CD14-positive monocyte (primary cell): ENCODE results near the gene SYMPK. TPM values are rescaled to one million over a fixed set of nuclear protein-coding genes. Genes with fewer than 3 reads are reported as not detected.

Source experiments
- DNase-seq, 3 donors: peaks; one replicate each; pipeline ENCODE4 v3.0.0-alpha.2; 2011 to 2022
- H2AFZ ChIP-seq: 2 replicates; pipeline ENCODE4 v1.6.0; 2012; ENCODE audit warnings: mild to moderate bottlenecking, low read depth, low read length, inconsistent platforms; ENCODE audit not compliant: insufficient read depth, poor library complexity, severe bottlenecking
- H3K27ac ChIP-seq, 2 donors: 1 replicate in 1 of 2; 2 replicates in 1 of 2; pipeline ENCODE4 v1.5.1; 2012 to 2013; ENCODE audit warnings: low read length in 2 of 2, control low read depth in 1 of 2, inconsistent platforms in 1 of 2, low read depth in 1 of 2, mild to moderate bottlenecking in 1 of 2
- H3K27me3 ChIP-seq, 2 donors: one replicate each; pipeline versions ENCODE4 v1.6.0 to v1.6.1; 2011 to 2013; ENCODE audit warnings: low read length in 2 of 2; ENCODE audit not compliant: control insufficient read depth in 2 of 2, insufficient read depth in 2 of 2
- H3K36me3 ChIP-seq, 2 donors: replicated peaks in 1 of 2; 1 replicate in 1 of 2; 2 replicates in 1 of 2; pipeline versions ENCODE4 v1.5.1 to v1.6.1; 2012 to 2013; ENCODE audit warnings: low read length in 2 of 2, control low read depth in 1 of 2, inconsistent platforms in 1 of 2, mild to moderate bottlenecking in 1 of 2; ENCODE audit not compliant: insufficient read depth in 2 of 2, control insufficient read depth in 1 of 2
- H3K4me1 ChIP-seq, 2 donors: 1 replicate in 1 of 2; 2 replicates in 1 of 2; pipeline versions ENCODE4 v1.5.1 to v1.6.1; 2012 to 2013; ENCODE audit warnings: low read length in 2 of 2, control low read depth in 1 of 2, inconsistent platforms in 1 of 2, mild to moderate bottlenecking in 1 of 2, moderate library complexity in 1 of 2; ENCODE audit not compliant: insufficient read depth in 2 of 2, control insufficient read depth in 1 of 2
- H3K4me2 ChIP-seq: replicated peaks from 2 replicates; pipeline ENCODE3; 2012; ENCODE audit warnings: low read length, moderate library complexity, mild to moderate bottlenecking; ENCODE audit not compliant: poor library complexity, severe bottlenecking; ENCODE audit errors: extremely low read depth
- H3K4me3 ChIP-seq, 3 experiments: fragments of 200-600 bp in 1 of 3; sonication (generic) in 1 of 3; replicated peaks in 1 of 3; 1 replicate in 2 of 3; 2 replicates in 1 of 3; pipeline ENCODE4 v1.5.1; 2011 to 2013; ENCODE audit warnings: low read length in 3 of 3, mild to moderate bottlenecking in 3 of 3, control low read depth in 2 of 3, low read depth in 2 of 3, inconsistent platforms in 1 of 3, moderate library complexity in 1 of 3
- H3K79me2 ChIP-seq: 2 replicates; pipeline ENCODE4 v1.6.0; 2012; ENCODE audit warnings: mild to moderate bottlenecking, control low read depth, inconsistent platforms, low read length, moderate library complexity; ENCODE audit not compliant: insufficient read depth
- H3K9ac ChIP-seq: 2 replicates; pipeline ENCODE4 v1.6.0; 2017; ENCODE audit warnings: low read length, mild to moderate bottlenecking; ENCODE audit not compliant: insufficient read depth, poor library complexity, severe bottlenecking
- H3K9me3 ChIP-seq, 2 donors: replicated peaks in 1 of 2; 1 replicate in 1 of 2; 2 replicates in 1 of 2; pipeline versions ENCODE4 v1.5.1 to v1.6.1; 2012 to 2013; ENCODE audit warnings: low read length in 2 of 2, control low read depth in 1 of 2; ENCODE audit not compliant: control insufficient read depth in 1 of 2, insufficient read depth in 1 of 2
- H4K20me1 ChIP-seq: 2 replicates; pipeline ENCODE4 v1.6.0; 2012; ENCODE audit warnings: mild to moderate bottlenecking, low read length, control low read depth, moderate library complexity; ENCODE audit not compliant: insufficient read depth
- H3K27ac Mint-ChIP-seq, 7 donors: one replicate each; pipeline ENCODE4 v1.8.0; 2020; ENCODE audit warnings: mild to moderate bottlenecking in 7 of 7, mixed read lengths in 7 of 7, moderate library complexity in 6 of 7, inconsistent platforms in 2 of 7
- H3K27me3 Mint-ChIP-seq, 3 donors: one replicate each; pipeline ENCODE4 v1.8.0; 2021 to 2022; ENCODE audit warnings: low read depth in 3 of 3, mild to moderate bottlenecking in 3 of 3, mixed read lengths in 3 of 3, moderate library complexity in 3 of 3, inconsistent platforms in 1 of 3
- H3K36me3 Mint-ChIP-seq, 2 donors: one replicate each; pipeline ENCODE4 v1.8.0; 2020; ENCODE audit warnings: mixed read lengths in 2 of 2, inconsistent platforms in 1 of 2, mild to moderate bottlenecking in 1 of 2
- H3K4me1 Mint-ChIP-seq: one replicate; pipeline ENCODE4 v1.8.0; 2020; ENCODE audit warnings: mild to moderate bottlenecking, mixed read lengths
- H3K4me3 Mint-ChIP-seq, 2 donors: one replicate each; pipeline ENCODE4 v1.8.0; 2020; ENCODE audit warnings: mild to moderate bottlenecking in 2 of 2, mixed read lengths in 2 of 2, moderate library complexity in 1 of 2
- H3K9me3 Mint-ChIP-seq, 7 donors: one replicate each; pipeline ENCODE4 v1.8.0; 2020 to 2022; ENCODE audit warnings: mixed read lengths in 7 of 7, mild to moderate bottlenecking in 6 of 7, moderate library complexity in 6 of 7, inconsistent platforms in 2 of 7
- WGBS: methylation state at CpG from one replicate; pipeline ENCODE4 v1.1.5; 2013; ENCODE audit warnings: missing lambda C conversion rate; ENCODE audit not compliant: insufficient coverage; 5-methylcytosine and 5-hydroxymethylcytosine counted together
- intact Hi-C, 2 donors: fragments of 100-400 bp; cut with micrococcal nuclease; formaldehyde crosslinking; loops; one replicate each; pipeline versions ENCODE4 v1.15.0 to v1.15.1; 2023
- polyA plus RNA-seq, 3 donors: library from polyadenylated mRNA; depleted of rRNA in 1 of 3; unstranded in 2 of 3; stranded (reverse) in 1 of 3; fragments of 300-500 nt in 2 of 3; fragments of >200 nt in 1 of 3; fragmentation: Illumina TruSeq in 2 of 3; gene quantifications; 1 replicate in 2 of 3; 2 replicates in 1 of 3; pipeline ENCODE4 v1.2.3, GENCODE V29; 2012 to 2021
- TF ChIP-seq, protein P1 (sequence below): fragments of 200-600 bp; IDR thresholded peaks from one replicate; pipeline ENCODE4 v1.8.0; 2022; ENCODE audit warnings: antibody characterized with exemption, mild to moderate bottlenecking

Gene SYMPK
- polyA plus RNA-seq, 3 donors, result 5.6 to 96.1 (median 15.7) TPM

- peaks cover 0 to 5% (median 0%) of the 10 kb centered on the region in 3 donors for H3K27me3 Mint-ChIP-seq
- Histone ChIP-seq H3K9ac (no peak overlapping the region), H3K4me2 (no peak overlapping the region), H3K27me3 (no peaks in the 10 kb centered on the region), H3K79me2 (no peaks in the 10 kb centered on the region), H3K4me3 (no peak overlapping the region), H3K27ac (no peak overlapping the region), H2AFZ (no peak overlapping the region), H3K36me3 (peaks cover 97 to 99% of the 10 kb centered on the region in 2 donors), H3K4me1 (no peaks in the 10 kb centered on the region), H4K20me1 (peaks cover 17% of the 10 kb centered on the region), H3K9me3 (no peaks in the 10 kb centered on the region)
- intact Hi-C loops, result no loop called here
- no peaks in the 10 kb centered on the region for H3K4me1 Mint-ChIP-seq
- peaks cover 93 to 100% of the 10 kb centered on the region in 2 donors for H3K36me3 Mint-ChIP-seq
- no peaks in the 10 kb centered on the region for H3K9me3 Mint-ChIP-seq
- TF ChIP-seq, protein P1, sequence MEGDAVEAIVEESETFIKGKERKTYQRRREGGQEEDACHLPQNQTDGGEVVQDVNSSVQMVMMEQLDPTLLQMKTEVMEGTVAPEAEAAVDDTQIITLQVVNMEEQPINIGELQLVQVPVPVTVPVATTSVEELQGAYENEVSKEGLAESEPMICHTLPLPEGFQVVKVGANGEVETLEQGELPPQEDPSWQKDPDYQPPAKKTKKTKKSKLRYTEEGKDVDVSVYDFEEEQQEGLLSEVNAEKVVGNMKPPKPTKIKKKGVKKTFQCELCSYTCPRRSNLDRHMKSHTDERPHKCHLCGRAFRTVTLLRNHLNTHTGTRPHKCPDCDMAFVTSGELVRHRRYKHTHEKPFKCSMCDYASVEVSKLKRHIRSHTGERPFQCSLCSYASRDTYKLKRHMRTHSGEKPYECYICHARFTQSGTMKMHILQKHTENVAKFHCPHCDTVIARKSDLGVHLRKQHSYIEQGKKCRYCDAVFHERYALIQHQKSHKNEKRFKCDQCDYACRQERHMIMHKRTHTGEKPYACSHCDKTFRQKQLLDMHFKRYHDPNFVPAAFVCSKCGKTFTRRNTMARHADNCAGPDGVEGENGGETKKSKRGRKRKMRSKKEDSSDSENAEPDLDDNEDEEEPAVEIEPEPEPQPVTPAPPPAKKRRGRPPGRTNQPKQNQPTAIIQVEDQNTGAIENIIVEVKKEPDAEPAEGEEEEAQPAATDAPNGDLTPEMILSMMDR, result no peak
- WGBS, result 97% methylated on average over 15 of the region's 16 CpGs
- H3K4me3 Mint-ChIP-seq, result no peak overlapping the region
- peak overlapping the region in 1 of 7 donors; percentile 78 for H3K27ac Mint-ChIP-seq
- DNase-seq, result no peak
Measured at GRCh38 chr19:45827459-45828093, 35.4 kb downstream of the SYMPK start.

- Histone ChIP-seq H2AFZ (no peak overlapping the region), H3K27me3 (no peaks in the 10 kb centered on the region), H3K79me2 (no peaks in the 10 kb centered on the region), H3K27ac (no peak overlapping the region), H3K4me2 (no peak overlapping the region), H3K9ac (no peak overlapping the region), H4K20me1 (peaks cover 17% of the 10 kb centered on the region), H3K4me3 (no peak overlapping the region), H3K36me3 (peaks cover 94 to 97% of the 10 kb centered on the region in 2 donors), H3K9me3 (no peaks in the 10 kb centered on the region), H3K4me1 (no peaks in the 10 kb centered on the region)
- intact Hi-C loops, result no loop called here
- Mint-ChIP-seq H3K27ac (peak overlapping the region in 1 of 7 donors; percentile 78), H3K36me3 (peaks cover 87 to 100% of the 10 kb centered on the region in 2 donors), H3K9me3 (no peaks in the 10 kb centered on the region), H3K4me1 (no peaks in the 10 kb centered on the region), H3K4me3 (no peak overlapping the region), H3K27me3 (peaks cover 0 to 5% (median 0%) of the 10 kb centered on the region in 3 donors)
- TF ChIP-seq, protein P1, result no peak
- WGBS, result 95% methylated on average over 9 of the region's 11 CpGs
- DNase-seq, result no peak
Measured at GRCh38 chr19:45826934-45827333, 36.0 kb downstream of the SYMPK start.
